CD4-positive, alpha-beta memory T cell (primary cell): ENCODE data around the gene ABHD6. TPM values are rescaled to one million over a fixed set of nuclear protein-coding genes. Genes with fewer than 3 reads are reported as not detected.
"Not testable (repeated sequence)": the region's sequence is repeated elsewhere in the genome, so short reads cannot be mapped to it uniquely, and the experiment has no call there.

Source experiments
- CTCF ChIA-PET: fragments of 350-600 bp; sonication (Branson Sonifier 250); formaldehyde crosslinking; loops from one replicate; lab custom pipeline; 2021; ENCODE audit warnings: inconsistent platforms; ENCODE audit not compliant: partially characterized antibody; lab: Charles Lee
- POLR2A ChIA-PET: fragments of 350-600 bp; sonication (Branson Sonifier 250); formaldehyde crosslinking; loops from one replicate; lab custom pipeline; 2021; ENCODE audit not compliant: partially characterized antibody; lab: Charles Lee
- DNase-seq, 5 donors: peaks; one replicate each; pipeline versions ENCODE4 v3.0.0 to v3.0.0-alpha.2; 2020 to 2022; ENCODE audit warnings: mixed read lengths in 1 of 5
- H3K27ac ChIP-seq: one replicate; pipeline ENCODE4 v1.7.0; 2013; ENCODE audit warnings: low read depth, low read length
- H3K27me3 ChIP-seq: 2 replicates; pipeline ENCODE4 v1.7.0; 2013; ENCODE audit warnings: mild to moderate bottlenecking, low read length, moderate library complexity; ENCODE audit not compliant: insufficient read depth
- H3K36me3 ChIP-seq: 2 replicates; pipeline ENCODE4 v1.7.0; 2013; ENCODE audit warnings: mild to moderate bottlenecking, low read length, moderate library complexity; ENCODE audit not compliant: insufficient read depth
- H3K4me1 ChIP-seq: 2 replicates; pipeline ENCODE4 v1.7.0; 2013; ENCODE audit warnings: mild to moderate bottlenecking, low read length, moderate library complexity; ENCODE audit not compliant: insufficient read depth
- H3K4me3 ChIP-seq, 2 donors: one replicate each; pipeline ENCODE4 v1.7.0; 2013; ENCODE audit warnings: low read length in 2 of 2, mild to moderate bottlenecking in 1 of 2
- H3K9me3 ChIP-seq, 2 donors: one replicate each; pipeline ENCODE4 v1.7.0; 2013; ENCODE audit warnings: low read length in 2 of 2, control low read depth in 1 of 2; ENCODE audit not compliant: control insufficient read depth in 1 of 2
- H3K27ac Mint-ChIP-seq, 7 donors: one replicate each; pipeline ENCODE4 v1.8.0; 2020 to 2021; ENCODE audit warnings: mixed read lengths in 7 of 7, mild to moderate bottlenecking in 6 of 7, inconsistent platforms in 3 of 7, moderate library complexity in 3 of 7
- H3K27me3 Mint-ChIP-seq, 2 donors: one replicate each; pipeline ENCODE4 v1.8.0; 2020 to 2021; ENCODE audit warnings: mixed read lengths in 2 of 2
- H3K36me3 Mint-ChIP-seq, 2 donors: one replicate each; pipeline ENCODE4 v1.8.0; 2020 to 2021; ENCODE audit warnings: mixed read lengths in 2 of 2, inconsistent platforms in 1 of 2, mild to moderate bottlenecking in 1 of 2
- H3K4me1 Mint-ChIP-seq, 4 donors: one replicate each; pipeline ENCODE4 v1.8.0; 2020 to 2021; ENCODE audit warnings: mixed read lengths in 4 of 4, mild to moderate bottlenecking in 1 of 4
- H3K4me3 Mint-ChIP-seq, 8 donors: one replicate each; pipeline ENCODE4 v1.8.0; 2020 to 2021; ENCODE audit warnings: mixed read lengths in 8 of 8, mild to moderate bottlenecking in 7 of 8, moderate library complexity in 6 of 8, inconsistent platforms in 3 of 8
- H3K9me3 Mint-ChIP-seq, 8 donors: one replicate each; pipeline ENCODE4 v1.8.0; 2020 to 2021; ENCODE audit warnings: mixed read lengths in 8 of 8, mild to moderate bottlenecking in 5 of 8, inconsistent platforms in 3 of 8, moderate library complexity in 1 of 8
- intact Hi-C: fragments of 100-400 bp; cut with micrococcal nuclease; formaldehyde crosslinking; loops from one replicate; pipeline ENCODE4 v1.15.1; 2023
- polyA plus RNA-seq, 2 donors: library from polyadenylated mRNA; unstranded; fragments of 300-500 nt; fragmentation: Illumina TruSeq; gene quantifications; one replicate each; pipeline ENCODE4 v1.2.3, GENCODE V29; 2021
- total RNA-seq, 2 experiments: library from RNA; stranded (reverse); gene quantifications; one replicate each; pipeline ENCODE4 v1.2.3, GENCODE V29; 2021

Gene ABHD6
- total and polyA plus RNA-seq, 4 experiments from 2014 or later, result 4.7 to 8.2 (median 6.2) TPM

GRCh38 chr3:58260733-58261132, 23.1 kb downstream of the ABHD6 start:
- Histone ChIP-seq H3K9me3 (no peaks in the 10 kb centered on the region), H3K4me3 (no peak overlapping the region), H3K4me1 (no peaks in the 10 kb centered on the region), H3K36me3 (no peaks in the 10 kb centered on the region), H3K27ac (no peak overlapping the region), H3K27me3 (no peaks in the 10 kb centered on the region)
- peaks cover 17 to 34% of the 10 kb centered on the region in 2 donors for H3K36me3 Mint-ChIP-seq
- no peak overlapping the region for H3K4me3 Mint-ChIP-seq
- H3K27ac Mint-ChIP-seq, result no peak overlapping the region
- peaks cover 0 to 2% (median 0%) of the 10 kb centered on the region in 8 donors for H3K9me3 Mint-ChIP-seq
- no peaks in the 10 kb centered on the region for H3K27me3 Mint-ChIP-seq
- CTCF ChIA-PET, result no interaction called here
- intact Hi-C loops, result no loop called here
- DNase-seq, result no peak
- peaks cover 0 to 4% (median 0%) of the 10 kb centered on the region in 4 donors for H3K4me1 Mint-ChIP-seq
- POLR2A ChIA-PET, result no interaction called here

GRCh38 chr3:58261954-58262666, 24.5 kb downstream of the ABHD6 start:
- no peaks in the 10 kb centered on the region for H3K27me3 Mint-ChIP-seq
- ChIA-PET CTCF (no interaction called here), POLR2A (no interaction called here)

GRCh38 chr3:58266577-58266976, 29.0 kb downstream of the ABHD6 start:
- Mint-ChIP-seq H3K4me1 (no peaks in the 10 kb centered on the region), H3K27ac (no peak overlapping the region), H3K36me3 (peaks cover 15 to 22% of the 10 kb centered on the region in 2 donors), H3K9me3 (no peaks in the 10 kb centered on the region), H3K4me3 (no peak overlapping the region), H3K27me3 (no peaks in the 10 kb centered on the region)
- no peaks in the 10 kb centered on the region for H3K27me3 ChIP-seq
- H3K9me3 ChIP-seq, result no peaks in the 10 kb centered on the region
- no peaks in the 10 kb centered on the region for H3K36me3 ChIP-seq
- intact Hi-C loops, result no loop called here
- POLR2A ChIA-PET, result no interaction called here
- DNase-seq, result no peak
- H3K4me1 ChIP-seq, result no peaks in the 10 kb centered on the region
- CTCF ChIA-PET, result no interaction called here
- H3K27ac ChIP-seq, result no peak overlapping the region
- no peak overlapping the region for H3K4me3 ChIP-seq

More at GRCh38 chr3:58261954-58262666, 24.5 kb downstream of the ABHD6 start:
- Histone ChIP-seq H3K36me3 (no peaks in the 10 kb centered on the region), H3K4me1 (no peaks in the 10 kb centered on the region), H3K9me3 (no peaks in the 10 kb centered on the region), H3K27me3 (no peaks in the 10 kb centered on the region), H3K27ac (no peak overlapping the region), H3K4me3 (no peak overlapping the region)
- Mint-ChIP-seq H3K4me3 (no peak overlapping the region), H3K9me3 (peaks cover 0 to 2% (median 0%) of the 10 kb centered on the region in 8 donors), H3K36me3 (peaks cover 17 to 29% of the 10 kb centered on the region in 2 donors), H3K4me1 (peaks cover 0 to 2% (median 0%) of the 10 kb centered on the region in 4 donors), H3K27ac (no peak overlapping the region)
- DNase-seq, result no peak
- intact Hi-C loops, result no loop called here

- H3K27me3 Mint-ChIP-seq, H3K4me3 ChIP-seq, intact Hi-C loops, H3K4me1 Mint-ChIP-seq, DNase-seq, H3K27ac Mint-ChIP-seq, H3K4me3 Mint-ChIP-seq, POLR2A ChIA-PET, H3K36me3 ChIP-seq, H3K9me3 Mint-ChIP-seq, H3K9me3 ChIP-seq, H3K27me3 ChIP-seq, H3K4me1 ChIP-seq, H3K27ac ChIP-seq: not testable (repeated sequence)
- CTCF ChIA-PET, result interaction anchor here (0.5 kb wide), 1 partner anchor 358 kb away, joined by 3 read pairs; no protein-coding TSS in a partner anchor
- H3K36me3 Mint-ChIP-seq, result peaks cover 19% of the 10 kb centered on the region in 2 donors
These were observed 30.0 kb downstream of the ABHD6 start for GRCh38 chr3:58267543-58267942.

GRCh38 chr3:58269356-58269755, 31.8 kb downstream of the ABHD6 start:
- CTCF ChIA-PET, result no interaction called here
- intact Hi-C loops, result no loop called here

GRCh38 chr3:58270485-58270884, 32.9 kb downstream of the ABHD6 start:
- Histone ChIP-seq H3K27me3 (no peaks in the 10 kb centered on the region), H3K9me3 (no peaks in the 10 kb centered on the region), H3K36me3 (no peaks in the 10 kb centered on the region), H3K4me1 (no peaks in the 10 kb centered on the region), H3K4me3 (no peak overlapping the region), H3K27ac (no peak overlapping the region)
- CTCF ChIA-PET, result no interaction called here
- Mint-ChIP-seq H3K27me3 (no peaks in the 10 kb centered on the region), H3K4me1 (no peaks in the 10 kb centered on the region), H3K36me3 (peaks cover 30 to 43% of the 10 kb centered on the region in 2 donors), H3K4me3 (no peak overlapping the region), H3K9me3 (no peaks in the 10 kb centered on the region), H3K27ac (no peak overlapping the region)
- intact Hi-C loops, result no loop called here
- POLR2A ChIA-PET, result no interaction called here
- DNase-seq, result no peak

More at GRCh38 chr3:58269356-58269755, 31.8 kb downstream of the ABHD6 start:
- H3K4me1 Mint-ChIP-seq, result no peaks in the 10 kb centered on the region
- no peaks in the 10 kb centered on the region for H3K4me1 ChIP-seq
- no peaks in the 10 kb centered on the region for H3K27me3 ChIP-seq
- peaks cover 22 to 35% of the 10 kb centered on the region in 2 donors for H3K36me3 Mint-ChIP-seq
- no peaks in the 10 kb centered on the region for H3K36me3 ChIP-seq
- no peak overlapping the region for H3K4me3 Mint-ChIP-seq
- no peaks in the 10 kb centered on the region for H3K27me3 Mint-ChIP-seq
- no peaks in the 10 kb centered on the region for H3K9me3 Mint-ChIP-seq
- no peak for DNase-seq
- POLR2A ChIA-PET, result no interaction called here
- H3K9me3 ChIP-seq, result no peaks in the 10 kb centered on the region
- H3K27ac Mint-ChIP-seq, result no peak overlapping the region
- no peak overlapping the region for H3K4me3 ChIP-seq
- no peak overlapping the region for H3K27ac ChIP-seq

GRCh38 chr3:58271901-58272501, 34.4 kb downstream of the ABHD6 start:
- ChIA-PET POLR2A (no interaction called here), CTCF (no interaction called here)
- no peak overlapping the region for H3K4me3 ChIP-seq
- no peaks in the 10 kb centered on the region for H3K36me3 ChIP-seq
- H3K27me3 Mint-ChIP-seq, result no peaks in the 10 kb centered on the region
- no peak overlapping the region for H3K27ac Mint-ChIP-seq
- H3K36me3 Mint-ChIP-seq, result peaks cover 37 to 51% of the 10 kb centered on the region in 2 donors
- H3K4me1 ChIP-seq, result no peaks in the 10 kb centered on the region
- no peaks in the 10 kb centered on the region for H3K27me3 ChIP-seq
- DNase-seq, result no peak
- intact Hi-C loops, result no loop called here
- no peaks in the 10 kb centered on the region for H3K4me1 Mint-ChIP-seq
- H3K27ac ChIP-seq, result no peak overlapping the region
- H3K4me3 Mint-ChIP-seq, result no peak overlapping the region
- no peaks in the 10 kb centered on the region for H3K9me3 ChIP-seq
- peaks cover 0 to 3% (median 2%) of the 10 kb centered on the region in 8 donors for H3K9me3 Mint-ChIP-seq
